Large intestine (tissue), 12 donors: ENCODE measurements around the gene HHEX. TPM values are rescaled to one million over a fixed set of nuclear protein-coding genes. Genes with fewer than 3 reads are reported as not detected.
"Not testable (repeated sequence)": the region's sequence is repeated elsewhere in the genome, so short reads cannot be mapped to it uniquely, and the experiment has no call there.

Experiments
- DNase-seq, 2 donors: peaks; one replicate each; pipeline versions ENCODE4 v3.0.0 to v3.0.0-alpha.2; 2013
- H3K27ac ChIP-seq: one replicate; pipeline ENCODE4 v1.5.1; 2013; ENCODE audit warnings: low read length
- H3K27me3 ChIP-seq: 2 replicates; pipeline ENCODE4 v1.6.1; 2013; ENCODE audit warnings: low read length; ENCODE audit not compliant: control insufficient read depth, insufficient read depth
- H3K36me3 ChIP-seq: 2 replicates; pipeline ENCODE4 v1.6.1; 2013; ENCODE audit warnings: low read length; ENCODE audit not compliant: control insufficient read depth, insufficient read depth
- H3K4me1 ChIP-seq: one replicate; pipeline ENCODE4 v1.6.1; 2013; ENCODE audit warnings: low read length; ENCODE audit not compliant: control insufficient read depth, insufficient read depth
- H3K4me3 ChIP-seq: one replicate; pipeline ENCODE4 v1.5.1; 2013; ENCODE audit warnings: low read length
- H3K9me3 ChIP-seq: one replicate; pipeline ENCODE4 v1.6.1; 2013; ENCODE audit warnings: mild to moderate bottlenecking, low read depth, low read length, moderate library complexity; ENCODE audit not compliant: control insufficient read depth
- WGBS: methylation state at CpG from one replicate; pipeline ENCODE4 v1.1.5; 2013; ENCODE audit warnings: low lambda C conversion rate; ENCODE audit not compliant: insufficient coverage; 5-methylcytosine and 5-hydroxymethylcytosine counted together
- long read RNA-seq, 11 donors: transcript quantifications; one replicate each; lab custom pipeline, GENCODE V29; 2026
- polyA plus RNA-seq: library from polyadenylated mRNA; unstranded; fragments of 120-200 nt; gene quantifications from one replicate; pipeline ENCODE4 v1.2.1, GENCODE V29; 2013

The HHEX gene
- 7.1 TPM for polyA plus RNA-seq
- long read RNA-seq, donor 1, partial matches to known transcripts = 0 of 2 reads
- long read RNA-seq, donor 1, other reads (novel, unspliced or antisense) = 0 of 2 reads
- long read RNA-seq, donor 2, partial matches to known transcripts = 0 of 4 reads
- long read RNA-seq, donor 2, other reads (novel, unspliced or antisense) = 0 of 4 reads
- long read RNA-seq, donor 3 = 0 reads
- long read RNA-seq, donor 4, partial matches to known transcripts = 0 of 1 reads
- long read RNA-seq, donor 4, other reads (novel, unspliced or antisense) = 0 of 1 reads
- long read RNA-seq, donor 5, partial matches to known transcripts = 0 of 2 reads
- long read RNA-seq, donor 5, other reads (novel, unspliced or antisense) = 0 of 2 reads
- long read RNA-seq, donor 6, transcript HHEX-201 (4 exons, 1,727 nt) = major isoform, 6 of 6 reads
- long read RNA-seq, donor 6, partial matches to known transcripts = 0 of 6 reads
- long read RNA-seq, donor 6, other reads (novel, unspliced or antisense) = 0 of 6 reads
- long read RNA-seq, donor 7, partial matches to known transcripts = 0 of 1 reads
- long read RNA-seq, donor 7, other reads (novel, unspliced or antisense) = 0 of 1 reads
- long read RNA-seq, donor 8, partial matches to known transcripts = 0 of 5 reads
- long read RNA-seq, donor 8, other reads (novel, unspliced or antisense) = 0 of 5 reads
- long read RNA-seq, donor 9, partial matches to known transcripts = 0 of 1 reads
- long read RNA-seq, donor 9, other reads (novel, unspliced or antisense) = 0 of 1 reads
- long read RNA-seq, donor 10, partial matches to known transcripts = 0 of 4 reads
- long read RNA-seq, donor 10, other reads (novel, unspliced or antisense) = 0 of 4 reads
- long read RNA-seq, donor 11, partial matches to known transcripts = 0 of 2 reads
- long read RNA-seq, donor 11, other reads (novel, unspliced or antisense) = 0 of 2 reads

GRCh38 chr10:92689663-92690210 lies at the start of gene HHEX:
HHEX (plus strand) TSS chr10:92689955; CDS start chr10:92689987, 32 bp downstream.
- Histone ChIP-seq H3K4me3 (peak within 1 kb of the TSS; percentile 39), H3K27me3 (peaks cover 72% of the 10 kb centered on the region), H3K36me3 (no peaks in the 10 kb centered on the region), H3K9me3 (peaks cover 21% of the 10 kb centered on the region), H3K27ac (peak within 1 kb of the TSS; percentile 23), H3K4me1 (peaks cover 8% of the 10 kb centered on the region)
- WGBS = no CpG with 5 or more reads among the region's 79 CpGs
- peak in 1 of 2 donors; percentile 44 for DNase-seq

DNA sequence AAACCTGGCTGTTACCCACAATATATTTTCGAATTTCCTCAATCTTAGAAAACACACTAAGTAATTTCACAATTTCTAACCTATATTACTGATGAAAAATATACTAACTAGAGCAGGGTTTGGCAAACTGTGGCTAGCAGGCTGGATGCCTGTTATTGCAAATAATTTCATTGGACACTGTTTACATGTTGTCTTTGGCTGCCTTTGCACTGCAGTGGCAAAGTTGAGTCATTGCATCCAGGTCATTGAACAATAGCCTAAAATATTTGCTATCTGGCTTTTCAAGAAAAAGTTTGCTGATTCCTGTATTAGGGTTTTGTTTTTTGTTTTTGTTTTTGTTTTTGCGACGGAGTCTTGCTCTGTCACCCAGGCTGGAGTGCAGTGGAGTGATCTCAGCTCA lies 49.6 kb upstream of the HHEX start:
- Histone ChIP-seq H3K9me3 (no peaks in the 10 kb centered on the region), H3K27me3 (no peaks in the 10 kb centered on the region), H3K4me1 (peaks cover 3% of the 10 kb centered on the region), H3K36me3 (peaks cover 2% of the 10 kb centered on the region), H3K4me3 (no peak overlapping the region), H3K27ac (no peak overlapping the region)
- WGBS = 100% methylated on average over 1 of the region's 3 CpGs
- no peak for DNase-seq

DNA sequence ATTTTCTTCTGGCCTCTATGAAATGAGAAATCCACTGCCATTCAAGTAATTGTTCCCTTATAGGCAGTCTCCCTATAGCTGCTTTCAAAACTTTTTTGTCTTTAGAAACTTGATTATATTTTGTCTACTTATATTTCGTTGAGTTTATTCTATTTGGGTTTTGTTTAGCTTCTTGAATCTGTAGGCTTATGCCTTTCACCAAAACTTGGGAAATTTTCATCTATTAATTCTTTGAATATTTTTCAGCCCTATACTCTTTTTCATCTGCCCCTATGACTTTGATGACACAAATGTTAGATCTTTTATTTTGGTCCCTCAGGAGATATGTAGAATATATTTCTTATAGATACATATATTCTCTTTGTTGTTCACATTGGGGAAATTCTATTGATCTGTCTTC lies 48.3 kb upstream of the HHEX start:
- Histone ChIP-seq H3K9me3 (no peaks in the 10 kb centered on the region), H3K4me1 (peaks cover 3% of the 10 kb centered on the region), H3K36me3 (no peaks in the 10 kb centered on the region), H3K27me3 (no peaks in the 10 kb centered on the region), H3K27ac (no peak overlapping the region), H3K4me3 (no peak overlapping the region)
- 100% methylated on average over 1 of the region's 1 CpG for WGBS
- no peak for DNase-seq

DNA sequence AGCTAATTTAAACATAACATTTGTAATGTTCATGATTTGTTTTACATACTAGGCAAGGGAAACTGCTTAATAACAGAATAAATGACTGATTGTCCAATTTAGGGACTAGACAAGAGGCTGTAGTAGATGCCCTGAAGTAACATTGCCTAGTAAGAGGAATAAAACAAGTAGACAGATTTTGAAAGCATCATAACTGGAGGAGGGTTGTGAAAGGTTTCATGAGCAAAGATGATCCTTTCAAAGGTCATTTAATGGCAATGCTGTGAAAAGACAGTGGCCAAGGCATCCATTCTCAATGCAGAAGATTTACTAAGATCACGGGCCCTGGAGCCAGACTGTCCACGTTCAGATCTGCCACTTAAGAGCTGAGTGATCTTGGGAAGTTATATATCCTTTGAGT lies 44.8 kb upstream of the HHEX start:
- DNase-seq = no peak
- no peaks in the 10 kb centered on the region for H3K27me3 ChIP-seq
- H3K4me3 ChIP-seq = no peak overlapping the region
- WGBS = no CpG with 5 or more reads among the region's 2 CpGs
- H3K27ac ChIP-seq = no peak overlapping the region
- peaks cover 3% of the 10 kb centered on the region for H3K4me1 ChIP-seq
- H3K9me3 ChIP-seq = no peaks in the 10 kb centered on the region
- H3K36me3 ChIP-seq = peaks cover 2% of the 10 kb centered on the region

DNA sequence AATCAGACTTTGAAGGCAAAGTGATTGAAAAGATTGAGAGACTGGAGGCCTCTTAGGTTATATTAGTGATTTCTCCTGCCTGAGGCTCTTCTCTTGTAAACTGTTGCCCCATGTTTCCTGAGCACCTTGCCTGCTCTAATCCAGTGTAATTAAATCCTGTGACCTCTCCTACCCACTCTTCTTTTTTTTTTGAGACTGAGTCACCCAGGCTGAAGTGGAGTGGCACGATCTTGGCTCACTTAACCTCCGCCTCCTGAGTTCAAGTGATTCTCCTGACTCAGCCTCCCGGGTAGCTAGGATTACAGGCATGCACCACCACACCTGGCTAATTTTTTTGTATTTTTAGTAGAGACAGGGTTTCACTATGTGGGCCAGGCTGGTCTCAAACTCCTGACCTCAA lies 38.9 kb upstream of the HHEX start:
- peaks cover 20% of the 10 kb centered on the region for H3K36me3 ChIP-seq
- DNase-seq, H3K4me3 ChIP-seq, H3K4me1 ChIP-seq, H3K9me3 ChIP-seq, H3K27ac ChIP-seq, H3K27me3 ChIP-seq: not testable (repeated sequence)
- no CpG with 5 or more reads among the region's 3 CpGs for WGBS

GRCh38 chr10:92655426-92655825 lies 34.3 kb upstream of the HHEX start:
- no peaks in the 10 kb centered on the region for H3K27me3 ChIP-seq
- WGBS = 67% methylated on average over 1 of the region's 1 CpG
- DNase-seq = no peak
- H3K27ac ChIP-seq = no peak overlapping the region
- peaks cover 15% of the 10 kb centered on the region for H3K36me3 ChIP-seq
- no peak overlapping the region for H3K4me3 ChIP-seq
- H3K4me1 ChIP-seq = no peaks in the 10 kb centered on the region
- H3K9me3 ChIP-seq = no peaks in the 10 kb centered on the region

DNA sequence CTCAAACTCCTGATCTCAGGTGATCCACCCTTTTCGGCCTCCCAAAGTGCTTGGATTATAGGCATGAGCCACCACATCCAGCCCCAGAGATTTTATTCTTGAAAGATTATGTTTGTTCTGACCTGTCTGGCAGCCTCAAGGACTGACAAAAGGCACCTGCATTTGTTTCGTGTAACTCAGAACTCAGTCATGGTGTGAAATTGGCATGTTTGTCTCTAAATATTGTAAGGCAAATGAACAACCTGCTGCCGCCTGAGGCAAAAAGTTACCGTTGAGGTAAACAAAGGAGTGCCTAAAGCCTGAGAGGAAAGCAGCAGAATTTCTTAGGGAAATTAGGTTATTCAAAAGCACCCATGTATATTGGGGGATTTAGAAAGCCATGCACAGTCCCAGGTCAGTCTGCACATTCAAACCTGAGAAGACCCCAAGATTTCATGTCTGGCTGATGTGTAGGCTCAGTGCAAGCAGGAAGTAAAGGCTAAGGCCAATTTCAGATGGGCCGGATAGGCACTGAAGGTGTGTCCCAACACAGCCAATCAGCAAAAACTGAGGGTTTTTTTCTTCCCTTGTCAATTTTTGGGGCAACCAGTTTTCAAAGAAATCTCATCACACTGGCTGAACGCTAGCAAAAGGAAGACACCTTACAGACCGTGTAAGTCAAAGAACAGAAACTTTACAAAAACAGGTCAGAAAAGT lies 33.3 kb upstream of the HHEX start:
- no peak overlapping the region for H3K4me3 ChIP-seq
- 80% methylated on average over 1 of the region's 7 CpGs for WGBS
- H3K4me1 ChIP-seq = no peaks in the 10 kb centered on the region
- H3K27me3 ChIP-seq = no peaks in the 10 kb centered on the region
- no peak for DNase-seq
- H3K9me3 ChIP-seq = no peaks in the 10 kb centered on the region
- no peak overlapping the region for H3K27ac ChIP-seq
- peaks cover 15% of the 10 kb centered on the region for H3K36me3 ChIP-seq

DNA sequence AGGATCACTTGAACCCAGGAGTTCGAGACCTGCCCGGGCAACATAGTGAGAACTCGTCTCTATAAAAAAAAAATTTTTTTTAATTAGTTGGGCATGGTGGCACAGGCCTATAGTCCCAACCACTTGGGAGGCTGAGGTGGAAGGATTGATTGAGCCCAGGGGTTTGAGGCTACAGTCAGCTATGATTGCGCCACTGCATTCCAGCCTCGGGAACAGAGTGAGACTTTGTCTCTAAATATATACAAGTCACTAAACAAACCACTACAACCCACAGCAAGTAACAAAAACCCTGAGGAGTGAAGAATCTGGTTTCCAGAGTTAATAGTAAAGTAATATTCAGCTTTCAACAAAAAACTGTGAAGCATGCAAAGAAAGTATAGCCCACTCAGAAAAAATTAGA lies 32.7 kb upstream of the HHEX start:
- Histone ChIP-seq H3K36me3 (peaks cover 15% of the 10 kb centered on the region), H3K9me3 (no peaks in the 10 kb centered on the region), H3K27ac (no peak overlapping the region), H3K27me3 (no peaks in the 10 kb centered on the region), H3K4me3 (no peak overlapping the region), H3K4me1 (no peaks in the 10 kb centered on the region)
- no peak for DNase-seq
- WGBS = 100% methylated on average over 2 of the region's 5 CpGs

- no peak for DNase-seq
- H3K4me1 ChIP-seq = no peaks in the 10 kb centered on the region
- no peak overlapping the region for H3K27ac ChIP-seq
- H3K36me3 ChIP-seq = no peaks in the 10 kb centered on the region
- H3K4me3 ChIP-seq = no peak overlapping the region
- no peaks in the 10 kb centered on the region for H3K27me3 ChIP-seq
- H3K9me3 ChIP-seq = peaks cover 5% of the 10 kb centered on the region
These were observed 26.9 kb upstream of the HHEX start for GRCh38 chr10:92662848-92663247.

GRCh38 chr10:92664322-92664721 lies 25.4 kb upstream of the HHEX start:
- Histone ChIP-seq H3K4me1 (no peaks in the 10 kb centered on the region), H3K27me3 (no peaks in the 10 kb centered on the region), H3K4me3 (no peak overlapping the region), H3K9me3 (peaks cover 5% of the 10 kb centered on the region), H3K36me3 (no peaks in the 10 kb centered on the region), H3K27ac (no peak overlapping the region)
- DNase-seq = no peak
